WTC11 (cell line): ENCODE data around the gene RBFOX2. TPM values are rescaled to one million over a fixed set of nuclear protein-coding genes. Genes with fewer than 3 reads are reported as not detected.

ENCODE experiments used
- ATAC-seq: fragments of 200-7000 bp; cut with Tn5 transposase; 2 replicates; pipeline ENCODE4 v1.10.0; 2021; ENCODE audit warnings: mild to moderate bottlenecking, moderate library complexity
- CTCF ChIA-PET: fragments of 300-600 bp; sonication (Branson Sonifier 250); formaldehyde crosslinking; loops from one replicate; lab custom pipeline; 2021; ENCODE audit warnings: antibody characterized with exemption; lab: Charles Lee
- POLR2A ChIA-PET: fragments of 350-600 bp; sonication (Branson Sonifier 250); formaldehyde crosslinking; loops from one replicate; lab custom pipeline; 2021; ENCODE audit warnings: antibody characterized with exemption; lab: Charles Lee
- DNase-seq: peaks from one replicate; pipeline ENCODE4 v3.0.0; 2021; ENCODE audit warnings: low spot score
- H3K27ac Mint-ChIP-seq: 2 replicates; pipeline ENCODE4 v1.8.0; 2021; ENCODE audit warnings: mixed read lengths
- H3K27me3 Mint-ChIP-seq: 2 replicates; pipeline ENCODE4 v1.8.0; 2021; ENCODE audit warnings: low read depth, mild to moderate bottlenecking, moderate library complexity, mixed read lengths
- H3K36me3 Mint-ChIP-seq: 2 replicates; pipeline ENCODE4 v1.8.0; 2021; ENCODE audit warnings: mixed read lengths
- H3K4me1 Mint-ChIP-seq: 2 replicates; pipeline ENCODE4 v1.8.0; 2022; ENCODE audit warnings: mixed read lengths
- H3K4me3 Mint-ChIP-seq: 2 replicates; pipeline ENCODE4 v1.8.0; 2021; ENCODE audit warnings: mild to moderate bottlenecking, moderate library complexity, mixed read lengths
- H3K9me3 Mint-ChIP-seq: 2 replicates; pipeline ENCODE4 v1.8.0; 2021; ENCODE audit warnings: mixed read lengths
- ARID4B ChIP-seq: sonication (generic); formaldehyde crosslinking; IDR thresholded peaks from 2 replicates; pipeline ENCODE4 v1.8.0; 2023; ENCODE audit warnings: missing genetic modification reagents, mild to moderate bottlenecking, borderline replicate concordance
- E2F5 ChIP-seq: sonication (generic); formaldehyde crosslinking; IDR thresholded peaks from 2 replicates; pipeline ENCODE4 v1.8.1; 2022; ENCODE audit warnings: mild to moderate bottlenecking, moderate library complexity, missing genetic modification reagents
- GRHL2 ChIP-seq: fragments of 250-450 bp; sonication (Bioruptor Pico); IDR thresholded peaks from 2 replicates; pipeline ENCODE4 v1.8.0; 2022; ENCODE audit warnings: mild to moderate bottlenecking, moderate library complexity; ENCODE audit not compliant: insufficient replicate concordance, severe bottlenecking
- HMGA2 ChIP-seq: fragments of 250-450 bp; sonication (Bioruptor Pico); IDR thresholded peaks from 2 replicates; pipeline ENCODE4 v1.4.0; 2021; ENCODE audit warnings: mild to moderate bottlenecking, moderate library complexity
- HMGXB4 ChIP-seq: sonication (generic); formaldehyde crosslinking; IDR thresholded peaks from 2 replicates; pipeline ENCODE4 v1.8.1; 2023; ENCODE audit warnings: mild to moderate bottlenecking, moderate library complexity, missing genetic modification reagents
- NR2C2 ChIP-seq: sonication (generic); formaldehyde crosslinking; IDR thresholded peaks from 2 replicates; pipeline ENCODE4 v1.8.0; 2022; ENCODE audit warnings: mild to moderate bottlenecking, missing genetic modification reagents
- PREB ChIP-seq: sonication (generic); formaldehyde crosslinking; IDR thresholded peaks from 2 replicates; pipeline ENCODE4 v1.8.1; 2022; ENCODE audit warnings: mild to moderate bottlenecking, missing genetic modification reagents, moderate library complexity, borderline replicate concordance
- SMAD4 ChIP-seq: sonication (generic); formaldehyde crosslinking; IDR thresholded peaks from 2 replicates; pipeline ENCODE4 v1.8.0; 2022; ENCODE audit warnings: mild to moderate bottlenecking, missing genetic modification reagents
- SOX15 ChIP-seq: fragments of 250-450 bp; sonication (Bioruptor Pico); IDR thresholded peaks from 2 replicates; pipeline ENCODE4 v1.9.0; 2021; ENCODE audit warnings: mild to moderate bottlenecking
- TEAD1 ChIP-seq: sonication (generic); formaldehyde crosslinking; IDR thresholded peaks from 2 replicates; pipeline ENCODE4 v1.8.0; 2022; ENCODE audit warnings: mild to moderate bottlenecking, missing genetic modification reagents
- ZBTB21 ChIP-seq: sonication (generic); formaldehyde crosslinking; IDR thresholded peaks from 2 replicates; pipeline ENCODE4 v1.8.1; 2023; ENCODE audit warnings: mild to moderate bottlenecking, missing genetic modification reagents, borderline replicate concordance
- ZNF138 ChIP-seq: sonication (generic); formaldehyde crosslinking; conservative IDR thresholded peaks from 2 replicates; pipeline ENCODE4 v1.8.1; 2022; ENCODE audit warnings: mild to moderate bottlenecking, moderate library complexity, missing genetic modification reagents
- ZNF263 ChIP-seq: sonication (generic); formaldehyde crosslinking; IDR thresholded peaks from 2 replicates; pipeline ENCODE4 v1.8.1; 2022; ENCODE audit warnings: low read depth, mild to moderate bottlenecking, moderate library complexity, missing genetic modification reagents
- ZNF416 ChIP-seq: fragments of 250-450 bp; sonication (Bioruptor Pico); IDR thresholded peaks from 2 replicates; pipeline ENCODE4 v1.9.0; 2021; ENCODE audit warnings: mild to moderate bottlenecking, inconsistent platforms
- ZNF512 ChIP-seq: sonication (generic); formaldehyde crosslinking; IDR thresholded peaks from 2 replicates; pipeline ENCODE4 v1.8.1; 2022; ENCODE audit warnings: missing genetic modification reagents, borderline replicate concordance
- total RNA-seq: library from RNA; stranded (reverse); gene quantifications from 3 replicates; pipeline ENCODE4 v1.2.3, GENCODE V29; 2021
- TF ChIP-seq, protein P1 (sequence below): sonication (generic); formaldehyde crosslinking; IDR thresholded peaks from 2 replicates; pipeline ENCODE4 v1.8.0; 2022; ENCODE audit warnings: mild to moderate bottlenecking, missing genetic modification reagents
- TF ChIP-seq, protein P2 (sequence below): sonication (generic); formaldehyde crosslinking; IDR thresholded peaks from 2 replicates; pipeline ENCODE4 v1.8.0; 2022; ENCODE audit warnings: mild to moderate bottlenecking, missing genetic modification reagents
- TF ChIP-seq, protein P3 (sequence below): fragments of 250-450 bp; sonication (Bioruptor Pico); IDR thresholded peaks from 2 replicates; pipeline ENCODE4 v1.9.0; 2021; ENCODE audit warnings: mild to moderate bottlenecking

RBFOX2 gene
- total RNA-seq, 1 experiment from 2014 or later: 107 TPM

DNA sequence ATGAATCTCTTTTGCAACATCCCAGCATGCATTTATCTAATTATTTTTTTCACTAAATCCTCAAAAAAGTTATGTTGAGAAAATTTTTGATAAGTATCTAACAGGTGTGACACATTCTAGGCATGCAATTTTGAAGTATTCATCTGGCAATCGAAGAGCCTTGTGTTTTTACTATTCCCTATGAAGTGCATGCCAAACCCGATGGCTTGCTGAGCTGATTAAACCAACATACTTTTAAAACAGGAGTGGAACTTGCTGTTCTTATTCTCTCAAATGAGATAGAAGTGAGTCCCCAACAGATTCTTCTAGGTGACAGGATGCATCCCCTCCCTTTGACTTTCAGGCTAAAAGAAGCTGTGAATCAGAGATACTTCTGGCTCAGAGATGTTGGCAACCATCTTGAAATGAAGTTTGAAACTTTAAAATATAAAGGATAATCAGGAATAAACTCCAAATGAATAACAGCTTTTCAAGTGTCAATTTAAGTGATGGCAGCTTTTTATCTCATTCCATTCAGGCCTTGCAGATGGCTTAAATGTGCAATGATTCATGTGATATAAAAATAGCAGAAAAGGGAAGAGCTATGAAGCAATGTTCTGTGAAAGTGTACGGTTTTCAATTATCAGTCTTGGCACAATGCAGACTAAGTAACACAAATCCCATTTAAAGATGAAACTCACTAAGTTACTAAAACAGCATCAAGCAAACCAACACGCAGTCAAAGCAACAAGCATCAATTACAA lies 243.3 kb downstream of the RBFOX2 start:
- Mint-ChIP-seq H3K36me3 (peaks cover 7% of the 10 kb centered on the region), H3K27ac (peak overlapping the region; percentile 18; the same call in 1 of the 2 replicates)

DNA sequence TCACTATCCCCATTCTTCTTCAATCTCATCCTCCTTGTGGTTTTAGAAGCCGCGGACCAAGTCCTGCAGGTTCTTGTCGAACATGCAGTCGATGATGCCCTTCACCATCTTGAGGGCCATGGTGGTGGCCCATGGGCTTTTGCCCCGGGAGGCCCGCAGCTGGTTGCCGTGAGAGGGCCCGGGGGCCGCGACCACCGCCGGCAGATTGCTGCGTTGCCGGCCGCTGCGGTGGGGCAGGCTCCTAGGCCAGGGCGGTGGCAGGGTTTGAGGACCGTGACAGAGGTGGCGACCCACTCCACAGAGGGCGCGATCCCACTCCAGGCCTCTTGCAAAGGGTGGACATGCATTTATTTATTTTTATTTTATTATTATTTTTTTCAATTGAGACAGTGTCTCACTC lies 244.0 kb downstream of the RBFOX2 start:
- no peak overlapping the region for H3K27ac Mint-ChIP-seq

More for the DNA sequence above, 243.3 kb downstream of the RBFOX2 start:
- Mint-ChIP-seq H3K9me3 (no peaks in the 10 kb centered on the region), H3K4me3 (no peak overlapping the region), H3K4me1 (peaks cover 8% of the 10 kb centered on the region), H3K27me3 (no peaks in the 10 kb centered on the region)
- CTCF ChIA-PET: interaction anchor here (0.6 kb wide), 1 partner anchor 101 kb away, joined by 3 read pairs; no protein-coding TSS in a partner anchor
- TF ChIP-seq PREB: no peak
- no peak for TF ChIP-seq ZBTB21 (CRISPR knock-in tag)
- no peak for TF ChIP-seq SOX15 (CRISPR knock-in tag)
- no peak for TF ChIP-seq HMGA2 (CRISPR knock-in tag)
- no peak for ATAC-seq
- DNase-seq: no peak
- POLR2A ChIA-PET: no interaction called here

DNA sequence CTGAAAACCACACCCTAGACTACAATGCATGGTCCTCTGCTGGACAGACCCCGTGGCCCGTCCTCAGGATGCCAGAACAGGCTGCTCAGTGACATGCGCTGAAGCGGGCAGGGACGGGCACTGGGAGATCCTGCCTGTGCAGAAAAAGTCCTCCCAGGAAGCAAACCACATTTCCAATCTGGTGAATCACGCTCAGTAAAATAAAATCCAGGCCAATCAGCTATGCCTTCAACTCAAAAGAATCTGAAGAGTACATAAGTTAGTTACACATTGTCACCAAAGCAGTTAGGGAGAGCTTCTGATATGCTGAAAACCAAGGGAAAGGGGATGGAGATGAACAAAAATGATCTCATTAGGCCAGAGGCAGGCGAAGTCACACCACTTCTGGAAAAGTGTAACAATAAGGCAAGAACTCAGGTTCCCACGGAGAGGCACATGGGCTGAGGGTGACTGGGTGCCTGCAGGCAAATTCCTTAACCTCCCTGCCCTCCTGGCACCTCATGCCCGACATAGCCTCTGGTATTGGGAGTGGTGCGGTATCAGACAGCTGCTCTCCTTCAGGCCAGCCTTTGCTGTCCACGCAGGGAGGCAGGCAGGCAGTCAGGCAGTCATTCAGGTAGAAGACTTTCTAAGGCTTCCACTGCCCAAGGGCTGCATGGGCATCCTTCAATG lies 244.5 kb downstream of the RBFOX2 start:
- Mint-ChIP-seq H3K9me3 (no peaks in the 10 kb centered on the region), H3K4me3 (no peak overlapping the region), H3K27me3 (no peaks in the 10 kb centered on the region), H3K4me1 (peaks cover 8% of the 10 kb centered on the region), H3K36me3 (peaks cover 7% of the 10 kb centered on the region), H3K27ac (peak overlapping the region; percentile 46; the same call in 1 of the 2 replicates)
- CTCF ChIA-PET: no interaction called here
- ATAC-seq (no peak), DNase-seq (no peak)
- POLR2A ChIA-PET: no interaction called here
- TF ChIP-seq ARID4B (CRISPR knock-in tag) (no peak), ZNF138 (CRISPR knock-in tag) (no peak), TEAD1 (no peak), ZNF512 (CRISPR knock-in tag) (no peak), SMAD4 (no peak), E2F5 (CRISPR knock-in tag) (no peak), NR2C2 (no peak), ZNF416 (CRISPR knock-in tag) (no peak), GRHL2 (CRISPR knock-in tag) (no peak), HMGXB4 (CRISPR knock-in tag) (no peak)
- TF ChIP-seq, protein P1, sequence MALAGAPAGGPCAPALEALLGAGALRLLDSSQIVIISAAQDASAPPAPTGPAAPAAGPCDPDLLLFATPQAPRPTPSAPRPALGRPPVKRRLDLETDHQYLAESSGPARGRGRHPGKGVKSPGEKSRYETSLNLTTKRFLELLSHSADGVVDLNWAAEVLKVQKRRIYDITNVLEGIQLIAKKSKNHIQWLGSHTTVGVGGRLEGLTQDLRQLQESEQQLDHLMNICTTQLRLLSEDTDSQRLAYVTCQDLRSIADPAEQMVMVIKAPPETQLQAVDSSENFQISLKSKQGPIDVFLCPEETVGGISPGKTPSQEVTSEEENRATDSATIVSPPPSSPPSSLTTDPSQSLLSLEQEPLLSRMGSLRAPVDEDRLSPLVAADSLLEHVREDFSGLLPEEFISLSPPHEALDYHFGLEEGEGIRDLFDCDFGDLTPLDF: no peak
- TF ChIP-seq, protein P2, sequence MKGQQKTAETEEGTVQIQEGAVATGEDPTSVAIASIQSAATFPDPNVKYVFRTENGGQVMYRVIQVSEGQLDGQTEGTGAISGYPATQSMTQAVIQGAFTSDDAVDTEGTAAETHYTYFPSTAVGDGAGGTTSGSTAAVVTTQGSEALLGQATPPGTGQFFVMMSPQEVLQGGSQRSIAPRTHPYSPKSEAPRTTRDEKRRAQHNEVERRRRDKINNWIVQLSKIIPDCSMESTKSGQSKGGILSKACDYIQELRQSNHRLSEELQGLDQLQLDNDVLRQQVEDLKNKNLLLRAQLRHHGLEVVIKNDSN: no peak

More for the DNA sequence above, 244.0 kb downstream of the RBFOX2 start:
- CTCF ChIA-PET: no interaction called here
- no peak for DNase-seq
- Mint-ChIP-seq H3K4me1 (peaks cover 8% of the 10 kb centered on the region), H3K4me3 (no peak overlapping the region), H3K36me3 (peaks cover 7% of the 10 kb centered on the region), H3K27me3 (no peaks in the 10 kb centered on the region), H3K9me3 (no peaks in the 10 kb centered on the region)
- POLR2A ChIA-PET: no interaction called here
- TF ChIP-seq, protein P3, sequence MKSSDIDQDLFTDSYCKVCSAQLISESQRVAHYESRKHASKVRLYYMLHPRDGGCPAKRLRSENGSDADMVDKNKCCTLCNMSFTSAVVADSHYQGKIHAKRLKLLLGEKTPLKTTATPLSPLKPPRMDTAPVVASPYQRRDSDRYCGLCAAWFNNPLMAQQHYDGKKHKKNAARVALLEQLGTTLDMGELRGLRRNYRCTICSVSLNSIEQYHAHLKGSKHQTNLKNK: no peak
- TF ChIP-seq ZNF263 (CRISPR knock-in tag): no peak
- ATAC-seq: no peak
